ENCODE data around the gene SPNS1.
"Not testable (repeated sequence)": the region's sequence is repeated elsewhere in the genome, so short reads cannot be mapped to it uniquely, and the experiment has no call there.

GRCh38 chr16:29004496-29005139 lies 30.0 kb downstream of the SPNS1 start:
- TF ChIP-seq CTCF (IDR thresholded peaks at IDR 0.05); EZH2 (IDR thresholded peaks at IDR 0.05; ENCODE audit: borderline replicate concordance, insufficient read depth, low read depth, low read length, poor library complexity, severe bottlenecking): not testable (repeated sequence)
